NCI-H226 (cell line): ENCODE results near the gene ZNF557.

ENCODE experiments used
- DNase-seq: peaks from one replicate; pipeline ENCODE4 v3.0.0-alpha.2; 2015

Gene ZNF557

DNA sequence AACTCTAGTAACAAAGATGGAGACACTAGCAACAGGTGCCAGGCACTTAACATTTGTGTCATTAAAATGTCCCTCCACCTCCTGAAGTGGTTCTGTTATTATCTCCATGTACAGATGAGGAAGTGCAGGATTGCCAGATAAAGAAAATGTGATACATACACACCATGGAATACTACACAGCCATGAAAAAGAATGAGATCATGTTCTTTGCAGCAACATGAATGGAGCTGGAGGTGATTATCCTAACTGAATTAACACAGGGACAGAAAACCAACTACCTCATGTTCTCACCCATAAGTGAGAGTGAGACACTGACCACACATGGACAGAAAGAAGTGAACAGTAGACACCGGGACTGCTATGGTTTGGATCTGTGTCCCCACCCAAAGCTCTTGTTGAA, 60.5 kb downstream of the ZNF557 start:
- DNase-seq = no peak

DNA sequence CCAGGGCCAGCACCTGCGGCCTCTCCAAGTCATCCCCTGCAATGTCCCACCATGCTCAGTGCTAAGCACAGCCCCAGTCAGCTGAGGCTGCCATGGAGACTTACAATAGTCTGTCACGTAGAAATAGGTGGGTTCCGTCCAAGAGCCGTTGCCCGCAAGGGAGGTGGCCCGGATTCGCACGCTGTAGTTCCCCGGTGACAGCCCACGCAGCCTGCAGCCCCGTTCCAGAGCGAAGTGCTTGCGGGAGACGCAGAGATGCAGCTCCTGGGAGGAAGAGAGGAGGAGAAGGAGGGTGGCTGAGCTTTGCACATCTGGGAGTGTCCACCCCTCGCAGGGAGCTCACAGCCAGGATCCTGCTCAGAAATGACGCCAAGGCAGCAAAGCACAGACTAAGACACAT, 62.6 kb downstream of the ZNF557 start:
- DNase-seq = no peak

DNA sequence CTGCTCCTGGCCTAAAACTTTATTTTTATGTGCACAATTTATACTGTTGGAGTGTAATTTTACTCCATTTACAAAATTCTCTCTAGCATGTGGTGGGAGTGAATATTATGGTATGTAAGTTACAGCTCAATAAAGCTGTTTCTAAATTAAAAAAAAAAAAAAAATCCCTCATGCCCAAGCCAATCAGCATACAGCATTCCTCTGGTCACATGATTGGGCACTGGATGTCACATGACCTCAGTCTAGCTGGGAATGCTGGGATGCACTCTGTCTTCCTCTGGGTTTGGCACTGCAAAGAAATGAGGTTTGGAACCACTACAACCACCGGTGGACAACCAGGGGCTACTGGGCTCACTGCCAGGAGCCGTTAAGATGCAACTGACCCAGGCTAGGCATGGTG, 67.6 kb downstream of the ZNF557 start:
- DNase-seq = no peak
